ENCODE measurements around the gene MYBBP1A.

The MYBBP1A gene

GRCh38 chr17:4511199-4511932 is 43.8 kb downstream of the MYBBP1A start:
- no peak for DNase-seq (ENCODE audit: extremely low read depth, low read depth)
- TF ChIP-seq CTCF (IDR thresholded peaks at IDR 0.05; ENCODE audit: low read depth, low read length, missing control alignments) = no peak

GRCh38 chr17:4510618-4510941 is 44.6 kb downstream of the MYBBP1A start:
- H3K4me3 ChIP-seq (replicated peaks; ENCODE audit: low read depth, low read length) = no peak overlapping the region
- no peak for TF ChIP-seq CTCF (IDR thresholded peaks at IDR 0.05; ENCODE audit: low read depth, low read length, missing control alignments)
- no peak for DNase-seq (ENCODE audit: extremely low read depth, low read depth)

More at GRCh38 chr17:4511199-4511932, 43.8 kb downstream of the MYBBP1A start:
- no peak overlapping the region for H3K4me3 ChIP-seq (replicated peaks; ENCODE audit: low read depth, low read length)

GRCh38 chr17:4509923-4510617 is 45.1 kb downstream of the MYBBP1A start:
- DNase-seq (ENCODE audit: extremely low read depth, low read depth) = no peak
- no peak overlapping the region for H3K4me3 ChIP-seq (replicated peaks; ENCODE audit: low read depth, low read length)
- TF ChIP-seq CTCF (IDR thresholded peaks at IDR 0.05; ENCODE audit: low read depth, low read length, missing control alignments) = no peak

- TF ChIP-seq CTCF (IDR thresholded peaks at IDR 0.05; ENCODE audit: low read depth, low read length, missing control alignments) = no peak
- DNase-seq (ENCODE audit: extremely low read depth, low read depth) = no peak
- H3K4me3 ChIP-seq (replicated peaks; ENCODE audit: low read depth, low read length) = no peak overlapping the region
Observed at GRCh38 chr17:4509401-4509800, 45.8 kb downstream of the MYBBP1A start.

- DNase-seq (ENCODE audit: extremely low read depth, low read depth) = no peak
- no peak overlapping the region for H3K4me3 ChIP-seq (replicated peaks; ENCODE audit: low read depth, low read length)
Observed at GRCh38 chr17:4508207-4508606, 47.0 kb downstream of the MYBBP1A start.

GRCh38 chr17:4507361-4508111 is 47.6 kb downstream of the MYBBP1A start:
- no peak for DNase-seq (ENCODE audit: extremely low read depth, low read depth)
- no peak for TF ChIP-seq CTCF (IDR thresholded peaks at IDR 0.05; ENCODE audit: low read depth, low read length, missing control alignments)

More at GRCh38 chr17:4508207-4508606, 47.0 kb downstream of the MYBBP1A start:
- TF ChIP-seq CTCF (IDR thresholded peaks at IDR 0.05; ENCODE audit: low read depth, low read length, missing control alignments) = no peak

More at GRCh38 chr17:4507361-4508111, 47.6 kb downstream of the MYBBP1A start:
- no peak overlapping the region for H3K4me3 ChIP-seq (replicated peaks; ENCODE audit: low read depth, low read length)
